ENCODE data around the gene CAPN1.
"Not testable (repeated sequence)": the region's sequence is repeated elsewhere in the genome, so short reads cannot be mapped to it uniquely, and the experiment has no call there.

Gene CAPN1

GRCh38 chr11:65181569-65182257 lies at the start of gene CAPN1:
Gene CAPN1 (plus strand): TSS chr11:65181928. CDS start chr11:65182702, 774 bp downstream.
- peak; percentile 69 to 70 for DNase-seq (ENCODE audit: low read depth in 2 of 2)

GRCh38 chr11:65132238-65132987 lies 49.3 kb upstream of the CAPN1 start:
- DNase-seq (ENCODE audit: low read depth in 2 of 2), result no peak

DNA sequence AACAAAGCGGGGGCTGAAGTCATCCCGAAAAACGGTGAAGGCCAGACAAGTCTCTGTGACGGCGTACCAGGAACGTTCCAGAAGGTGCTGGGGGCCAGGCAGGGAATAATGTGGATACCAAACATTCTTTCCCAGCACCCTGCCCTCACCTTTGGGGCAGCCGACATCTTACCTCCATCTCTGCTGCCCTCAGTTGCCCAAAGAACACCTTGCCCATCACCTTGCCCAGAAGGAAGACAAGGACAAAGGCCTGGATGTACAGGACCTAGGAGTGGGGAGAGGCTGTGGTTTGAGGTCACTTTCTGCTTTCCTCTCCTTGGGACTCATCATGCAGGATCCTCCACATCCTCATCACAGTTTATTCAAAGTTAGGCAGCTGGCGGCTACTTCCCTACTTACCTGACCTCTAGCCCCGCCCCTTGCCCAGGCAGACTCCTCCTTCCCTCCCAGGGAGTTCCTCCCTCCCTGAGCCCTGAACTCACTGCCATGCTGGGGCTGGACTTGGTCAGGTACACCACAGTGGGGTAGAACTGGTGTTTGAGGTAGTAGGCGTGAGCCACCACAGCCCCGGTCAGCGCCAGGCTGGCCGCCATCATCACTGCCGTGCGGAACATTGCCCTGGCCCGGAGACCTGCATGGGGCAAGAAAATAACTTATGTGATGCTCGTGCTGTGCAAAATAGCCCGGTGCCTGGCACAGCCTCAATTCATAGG lies 48.6 kb upstream of the CAPN1 start:
- no peak for DNase-seq (ENCODE audit: low read depth in 2 of 2)

DNA sequence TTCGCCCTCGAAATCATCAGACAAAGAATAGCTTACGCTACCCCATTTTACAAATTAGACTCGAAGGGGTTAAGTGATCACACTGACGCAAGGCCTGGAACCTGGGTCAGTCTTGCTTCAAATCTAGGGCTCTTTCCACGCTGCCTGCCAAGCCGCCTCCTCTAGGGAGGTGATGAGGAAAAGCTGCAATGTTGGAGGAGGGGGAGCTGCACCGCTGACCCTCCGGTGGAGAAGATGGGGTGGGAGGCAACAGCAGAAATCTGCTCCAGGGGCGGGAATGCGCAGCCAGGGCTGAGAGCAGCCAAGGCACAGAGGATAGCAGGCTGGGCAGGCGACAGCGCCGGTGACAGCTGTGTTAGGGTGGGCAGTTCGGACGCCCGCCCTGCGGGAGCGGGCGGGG lies 48.0 kb upstream of the CAPN1 start:
- no peak for DNase-seq (ENCODE audit: low read depth in 2 of 2)

GRCh38 chr11:65134240-65134951 lies 47.3 kb upstream of the CAPN1 start, which contains the start of gene SYVN1:
Gene SYVN1 (minus strand): TSS chr11:65134519. CDS start chr11:65133601, 918 bp downstream.
- peak; percentile 85 to 90 for DNase-seq (ENCODE audit: low read depth in 2 of 2)

GRCh38 chr11:65134952-65135632 lies 46.6 kb upstream of the CAPN1 start:
- peak; percentile 65 to 66 for DNase-seq (ENCODE audit: low read depth in 2 of 2)

DNA sequence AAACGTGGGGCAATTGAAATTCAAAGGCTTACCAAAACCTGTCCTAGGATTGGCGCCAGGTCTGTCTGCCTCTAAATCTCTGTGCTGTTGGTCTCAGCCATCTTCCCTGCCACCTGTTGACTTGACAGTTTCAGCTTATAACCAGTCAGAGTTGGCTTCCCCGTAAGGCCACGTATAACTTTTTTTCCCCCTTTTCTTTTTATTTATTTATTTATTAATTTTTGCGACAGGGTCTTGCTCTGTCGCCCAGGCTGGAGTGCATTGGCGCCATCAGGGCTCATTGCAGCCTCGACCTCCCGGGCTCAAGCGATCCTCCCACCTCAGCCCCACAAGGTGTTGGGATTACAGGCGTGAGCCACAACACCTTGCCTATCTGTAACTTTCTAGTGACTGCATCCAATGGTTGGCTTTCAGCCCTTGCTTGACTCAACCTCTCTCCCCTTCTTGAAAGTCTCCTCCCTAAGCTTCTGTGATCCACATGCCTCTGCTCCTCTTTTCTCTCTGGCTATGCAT lies 46.0 kb upstream of the CAPN1 start:
- no peak for DNase-seq (ENCODE audit: low read depth in 2 of 2)

GRCh38 chr11:65136515-65137096 lies 45.1 kb upstream of the CAPN1 start:
- no peak for DNase-seq (ENCODE audit: low read depth in 2 of 2)

GRCh38 chr11:65141896-65142494 lies 39.7 kb upstream of the CAPN1 start:
- no peak for DNase-seq (ENCODE audit: low read depth in 2 of 2)

DNA sequence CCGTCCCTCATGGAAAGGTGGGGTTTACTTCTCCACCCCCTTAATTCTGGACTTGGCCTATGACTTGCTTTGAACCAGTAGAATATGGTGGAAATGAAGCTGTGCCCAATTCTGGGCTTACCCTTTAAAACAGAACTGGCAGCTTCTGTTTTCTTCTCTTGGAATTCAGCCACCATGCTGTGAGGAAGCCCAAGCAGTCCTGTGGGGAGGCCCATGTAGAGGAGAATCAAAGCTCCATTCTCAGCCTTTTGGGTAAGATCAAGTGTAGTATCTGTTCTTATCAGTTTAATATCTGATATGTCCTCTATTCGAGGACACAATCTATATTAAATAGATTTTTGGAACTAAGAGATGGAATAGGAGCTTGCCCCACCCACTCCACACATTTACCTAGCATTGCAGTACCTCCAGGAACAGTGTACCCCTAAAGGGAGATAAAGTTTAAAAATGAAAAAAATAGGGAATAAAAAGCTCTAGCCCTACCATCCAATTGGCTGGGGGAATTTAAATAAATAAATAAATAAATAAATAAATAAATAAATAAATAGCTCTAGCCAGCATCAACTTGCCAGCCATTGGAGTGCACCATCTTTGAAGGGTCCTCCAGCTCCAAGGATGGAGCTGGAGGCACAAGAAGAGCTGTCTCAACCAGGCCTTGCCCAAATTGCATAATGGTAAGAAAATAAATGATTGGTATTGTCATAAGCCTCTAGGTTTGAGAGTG lies 34.2 kb upstream of the CAPN1 start:
- DNase-seq (ENCODE audit: low read depth in 2 of 2), result no peak

DNA sequence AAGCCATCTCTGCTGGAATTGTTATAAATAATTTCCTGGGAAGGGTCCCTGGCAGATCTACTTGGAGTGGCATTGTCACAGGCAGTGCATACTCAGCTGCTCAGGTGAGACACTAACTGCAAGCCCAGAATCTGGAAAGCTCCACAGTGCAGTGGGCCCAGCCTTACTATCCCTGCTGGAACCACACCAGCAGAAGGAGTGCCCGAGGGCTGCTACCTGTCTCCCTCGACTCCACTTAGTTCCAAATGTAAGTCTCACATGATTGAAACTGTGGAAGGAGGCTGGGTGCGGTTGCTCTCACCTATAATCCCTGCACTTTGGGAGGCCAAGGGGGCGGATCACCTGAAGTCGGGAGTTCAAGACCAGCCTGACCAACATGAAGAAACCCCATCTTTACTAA lies 33.1 kb upstream of the CAPN1 start:
- no peak for DNase-seq (ENCODE audit: low read depth in 2 of 2)

- DNase-seq (ENCODE audit: low read depth in 2 of 2), result not testable (repeated sequence)
Observed at GRCh38 chr11:65150131-65150508, 31.6 kb upstream of the CAPN1 start.

DNA sequence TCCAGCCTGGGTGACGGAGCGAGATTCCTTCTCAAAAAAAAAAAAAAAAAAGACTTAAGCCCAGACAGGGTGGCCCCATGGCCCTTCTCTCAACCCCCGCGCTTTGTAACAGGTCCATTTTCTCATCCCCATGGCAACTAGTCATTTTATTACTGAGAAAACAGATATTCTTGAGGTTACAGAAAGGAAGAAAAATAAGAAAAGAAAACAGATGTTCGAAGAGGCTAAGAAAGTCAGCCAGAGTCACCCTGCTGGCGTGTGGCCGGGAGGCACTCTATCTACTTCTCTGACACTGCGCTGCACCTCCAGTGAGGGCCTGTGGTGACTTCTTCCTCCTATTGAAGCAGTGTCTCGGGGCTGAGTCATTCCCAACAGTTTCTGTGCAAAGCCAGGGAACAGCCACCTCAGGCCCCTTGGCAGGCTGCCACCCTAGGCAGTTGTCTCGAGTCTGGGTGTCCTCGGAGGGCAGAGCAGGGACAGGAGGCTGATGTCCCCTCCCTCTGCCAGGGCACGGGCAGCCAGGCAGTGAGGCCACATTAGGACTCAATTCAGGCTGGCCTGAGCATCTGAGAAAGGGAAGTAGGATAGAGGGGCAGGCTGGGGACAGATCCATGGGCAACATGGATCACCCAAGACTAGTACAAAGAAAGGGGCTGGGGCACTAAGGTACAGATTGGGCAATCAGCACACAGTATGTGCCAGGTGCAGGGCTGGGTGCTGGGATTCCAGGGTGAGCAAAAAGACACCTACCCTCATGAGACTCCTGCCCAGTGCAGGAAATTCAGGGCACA lies 31.0 kb upstream of the CAPN1 start:
- no peak for DNase-seq (ENCODE audit: low read depth in 2 of 2)

- no peak for DNase-seq (ENCODE audit: low read depth in 2 of 2)
Observed at GRCh38 chr11:65151331-65151899, 30.3 kb upstream of the CAPN1 start.

- no peak for DNase-seq (ENCODE audit: low read depth in 2 of 2)
Observed at GRCh38 chr11:65152122-65152521, 29.6 kb upstream of the CAPN1 start.

GRCh38 chr11:65156256-65156655 lies 25.5 kb upstream of the CAPN1 start:
- no peak for DNase-seq (ENCODE audit: low read depth in 2 of 2)

DNA sequence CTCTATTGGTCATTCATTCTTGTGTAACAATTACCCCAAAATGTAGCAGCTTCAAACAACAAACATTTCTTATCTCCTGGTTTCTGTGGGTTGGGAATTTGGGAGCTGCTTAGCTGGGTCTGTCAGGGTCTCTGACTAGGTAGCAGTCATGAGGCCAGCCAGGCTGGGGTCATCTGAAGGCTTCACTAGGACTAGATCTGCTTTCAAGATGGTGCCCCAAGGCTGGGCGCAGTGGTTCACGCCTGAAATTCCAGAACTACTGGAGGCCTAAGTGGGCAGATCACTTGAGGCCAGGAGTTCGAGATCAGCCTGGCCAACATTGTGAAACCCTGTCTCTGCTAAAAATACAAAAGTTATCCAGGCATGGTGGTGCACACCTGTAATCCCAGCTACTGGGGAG lies 24.8 kb upstream of the CAPN1 start:
- DNase-seq (ENCODE audit: low read depth in 2 of 2), result no peak

DNA sequence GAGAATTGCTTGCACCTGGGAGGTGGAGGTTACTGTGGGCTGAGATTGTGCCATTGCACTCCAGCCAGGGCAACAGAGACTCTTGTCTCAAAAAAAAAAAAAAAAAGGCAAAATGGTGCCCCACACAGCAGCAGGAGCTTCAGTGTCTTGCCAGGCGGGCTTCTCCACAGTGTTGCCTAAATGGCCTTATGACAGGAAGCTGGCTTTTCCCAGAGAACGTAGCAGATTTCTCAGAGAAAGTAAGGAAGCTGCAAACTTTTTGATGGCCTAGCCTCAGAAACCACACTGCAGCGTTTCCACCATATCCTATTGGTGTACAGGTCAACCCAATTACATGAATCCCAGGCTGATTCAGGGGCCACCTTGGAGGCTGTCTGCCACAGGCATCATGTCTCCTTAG lies 24.4 kb upstream of the CAPN1 start:
- no peak for DNase-seq (ENCODE audit: low read depth in 2 of 2)

GRCh38 chr11:65159012-65159411 lies 22.7 kb upstream of the CAPN1 start:
- DNase-seq (ENCODE audit: low read depth in 2 of 2), result no peak

Measured in activated CD4-positive, alpha-beta T cell treated with anti-CD3 and anti-CD28 coated beads for 24 hours (primary cell).